Measurements from ENCODE around the gene ABCF3. TPM values are rescaled to one million over a fixed set of nuclear protein-coding genes. Genes with fewer than 3 reads are reported as not detected.

Gene ABCF3
- total and polyA plus RNA-seq, 2 experiments from 2014 or later = 47.8 to 59.1 TPM

GRCh38 chr3:184237211-184237610, 51.2 kb downstream of the ABCF3 start:
- no peak overlapping the region for H3K4me3 ChIP-seq
- no peaks in the 10 kb centered on the region for H3K27me3 ChIP-seq (replicated peaks; ENCODE audit: insufficient read depth)
- DNase-seq = no peak
- H2AFZ ChIP-seq = no peak overlapping the region
- H3K9ac ChIP-seq = no peak overlapping the region
- H4K20me1 ChIP-seq (ENCODE audit: insufficient read depth) = no peaks in the 10 kb centered on the region
- 67 to 70% methylated on average over 6 to 7 of the region's 7 CpGs for WGBS, 2 experiments (ENCODE audit: low coverage in 1 of 2, low lambda C conversion rate in 2 of 2, missing lambda C conversion rate in 2 of 2)
- no peaks in the 10 kb centered on the region for H3K9me2 ChIP-seq (ENCODE audit: insufficient read depth)
- no peaks in the 10 kb centered on the region for H3K36me3 ChIP-seq (ENCODE audit: low read depth)
- H3K4me1 ChIP-seq (ENCODE audit: insufficient read depth) = no peaks in the 10 kb centered on the region
- TF ChIP-seq EZH2 (IDR thresholded peaks at IDR 0.05; ENCODE audit: insufficient read depth, poor library complexity, severe bottlenecking) (no peak), EZH2phosphoT487 (IDR thresholded peaks at IDR 0.05; ENCODE audit: insufficient read depth, low read depth) (no peak)
- no peak overlapping the region for H3K4me2 ChIP-seq (ENCODE audit: unreplicated experiment)
- H3K79me2 ChIP-seq (ENCODE audit: insufficient read depth) = no peaks in the 10 kb centered on the region
- H3K9me3 ChIP-seq (ENCODE audit: low read depth) = no peaks in the 10 kb centered on the region
- no peak overlapping the region for H3K27ac ChIP-seq
- no peaks in the 10 kb centered on the region for H3F3A ChIP-seq (ENCODE audit: insufficient read depth)
- in situ Hi-C loops (cut with MboI) = no loop called here

GRCh38 chr3:184237807-184238206, 51.8 kb downstream of the ABCF3 start:
- H3K4me1 ChIP-seq (ENCODE audit: insufficient read depth) = no peaks in the 10 kb centered on the region
- H3K9me3 ChIP-seq (ENCODE audit: low read depth) = no peaks in the 10 kb centered on the region
- H4K20me1 ChIP-seq (ENCODE audit: insufficient read depth) = no peaks in the 10 kb centered on the region
- no peak for DNase-seq
- WGBS, 2 experiments (ENCODE audit: low coverage in 1 of 2, low lambda C conversion rate in 2 of 2, missing lambda C conversion rate in 2 of 2) = 28 to 44% methylated on average over 1 of the region's 1 CpG
- TF ChIP-seq EZH2 (IDR thresholded peaks at IDR 0.05; ENCODE audit: insufficient read depth, poor library complexity, severe bottlenecking) (no peak), EZH2phosphoT487 (IDR thresholded peaks at IDR 0.05; ENCODE audit: insufficient read depth, low read depth) (no peak)
- no peaks in the 10 kb centered on the region for H3K36me3 ChIP-seq (ENCODE audit: low read depth)
- H3K27ac ChIP-seq = no peak overlapping the region
- H3K9me2 ChIP-seq (ENCODE audit: insufficient read depth) = no peaks in the 10 kb centered on the region
- no peak overlapping the region for H3K9ac ChIP-seq
- no peak overlapping the region for H3K4me2 ChIP-seq (ENCODE audit: unreplicated experiment)
- no peaks in the 10 kb centered on the region for H3K79me2 ChIP-seq (ENCODE audit: insufficient read depth)
- no peaks in the 10 kb centered on the region for H3F3A ChIP-seq (ENCODE audit: insufficient read depth)
- no peak overlapping the region for H2AFZ ChIP-seq
- H3K4me3 ChIP-seq = no peak overlapping the region
- no peaks in the 10 kb centered on the region for H3K27me3 ChIP-seq (replicated peaks; ENCODE audit: insufficient read depth)
- in situ Hi-C loops (cut with MboI) = no loop called here

- H3K9me2 ChIP-seq (ENCODE audit: insufficient read depth) = no peaks in the 10 kb centered on the region
- H2AFZ ChIP-seq = no peak overlapping the region
- no peaks in the 10 kb centered on the region for H3K4me1 ChIP-seq (ENCODE audit: insufficient read depth)
- no peaks in the 10 kb centered on the region for H3F3A ChIP-seq (ENCODE audit: insufficient read depth)
- H3K79me2 ChIP-seq (ENCODE audit: insufficient read depth) = no peaks in the 10 kb centered on the region
- no peak for DNase-seq
- no peaks in the 10 kb centered on the region for H3K36me3 ChIP-seq (ENCODE audit: low read depth)
- H3K4me2 ChIP-seq (ENCODE audit: unreplicated experiment) = no peak overlapping the region
- no peak overlapping the region for H3K4me3 ChIP-seq
- no peaks in the 10 kb centered on the region for H4K20me1 ChIP-seq (ENCODE audit: insufficient read depth)
- 58 to 62% methylated on average over 13 of the region's 13 CpGs for WGBS, 2 experiments (ENCODE audit: low coverage in 1 of 2, low lambda C conversion rate in 2 of 2, missing lambda C conversion rate in 2 of 2)
- no peaks in the 10 kb centered on the region for H3K9me3 ChIP-seq (ENCODE audit: low read depth)
- H3K27me3 ChIP-seq (replicated peaks; ENCODE audit: insufficient read depth) = no peaks in the 10 kb centered on the region
- in situ Hi-C loops (cut with MboI) = no loop called here
- no peak overlapping the region for H3K9ac ChIP-seq
- no peak overlapping the region for H3K27ac ChIP-seq
- TF ChIP-seq EZH2 (IDR thresholded peaks at IDR 0.05; ENCODE audit: insufficient read depth, poor library complexity, severe bottlenecking) (no peak), EZH2phosphoT487 (IDR thresholded peaks at IDR 0.05; ENCODE audit: insufficient read depth, low read depth) (no peak)
These were observed 52.3 kb downstream of the ABCF3 start for GRCh38 chr3:184238246-184238818.

- no peak overlapping the region for H2AFZ ChIP-seq
- no peaks in the 10 kb centered on the region for H3F3A ChIP-seq (ENCODE audit: insufficient read depth)
- H3K9me3 ChIP-seq (ENCODE audit: low read depth) = no peaks in the 10 kb centered on the region
- H3K27me3 ChIP-seq (replicated peaks; ENCODE audit: insufficient read depth) = no peaks in the 10 kb centered on the region
- no peak overlapping the region for H3K9ac ChIP-seq
- TF ChIP-seq EZH2 (IDR thresholded peaks at IDR 0.05; ENCODE audit: insufficient read depth, poor library complexity, severe bottlenecking) (no peak), EZH2phosphoT487 (IDR thresholded peaks at IDR 0.05; ENCODE audit: insufficient read depth, low read depth) (no peak)
- no peak overlapping the region for H3K4me3 ChIP-seq
- DNase-seq = no peak
- in situ Hi-C loops (cut with MboI) = no loop called here
- no peaks in the 10 kb centered on the region for H4K20me1 ChIP-seq (ENCODE audit: insufficient read depth)
- no peaks in the 10 kb centered on the region for H3K79me2 ChIP-seq (ENCODE audit: insufficient read depth)
- no peaks in the 10 kb centered on the region for H3K4me1 ChIP-seq (ENCODE audit: insufficient read depth)
- H3K36me3 ChIP-seq (ENCODE audit: low read depth) = no peaks in the 10 kb centered on the region
- no peaks in the 10 kb centered on the region for H3K9me2 ChIP-seq (ENCODE audit: insufficient read depth)
- H3K4me2 ChIP-seq (ENCODE audit: unreplicated experiment) = no peak overlapping the region
- WGBS, 2 experiments (ENCODE audit: low coverage in 1 of 2, low lambda C conversion rate in 2 of 2, missing lambda C conversion rate in 2 of 2) = 77 to 81% methylated on average over 8 of the region's 8 CpGs
- H3K27ac ChIP-seq = no peak overlapping the region
These were observed 53.2 kb downstream of the ABCF3 start for GRCh38 chr3:184239221-184239620.

- Histone ChIP-seq H4K20me1 (ENCODE audit: insufficient read depth) (no peaks in the 10 kb centered on the region), H3K27ac (no peak overlapping the region), H3K9me3 (ENCODE audit: low read depth) (no peaks in the 10 kb centered on the region), H3F3A (ENCODE audit: insufficient read depth) (no peaks in the 10 kb centered on the region), H3K9me2 (ENCODE audit: insufficient read depth) (no peaks in the 10 kb centered on the region), H3K36me3 (ENCODE audit: low read depth) (no peaks in the 10 kb centered on the region), H3K79me2 (ENCODE audit: insufficient read depth) (no peaks in the 10 kb centered on the region), H2AFZ (no peak overlapping the region), H3K27me3 (replicated peaks; ENCODE audit: insufficient read depth) (no peaks in the 10 kb centered on the region), H3K4me3 (no peak overlapping the region), H3K4me2 (ENCODE audit: unreplicated experiment) (no peak overlapping the region), H3K9ac (no peak overlapping the region), H3K4me1 (ENCODE audit: insufficient read depth) (no peaks in the 10 kb centered on the region)
- no peak for DNase-seq
- in situ Hi-C loops (cut with MboI) = no loop called here
- TF ChIP-seq EZH2phosphoT487 (IDR thresholded peaks at IDR 0.05; ENCODE audit: insufficient read depth, low read depth) = no peak
- TF ChIP-seq EZH2 (IDR thresholded peaks at IDR 0.05; ENCODE audit: insufficient read depth, poor library complexity, severe bottlenecking) = no peak
- 54 to 63% methylated on average over 6 to 7 of the region's 7 CpGs for WGBS, 2 experiments (ENCODE audit: low coverage in 1 of 2, low lambda C conversion rate in 2 of 2, missing lambda C conversion rate in 2 of 2)
These were observed 53.7 kb downstream of the ABCF3 start for GRCh38 chr3:184239708-184240107.
